HepG2 (cell line): Measurements from ENCODE around the gene LTBR. TPM values are rescaled to one million over a fixed set of nuclear protein-coding genes. Genes with fewer than 3 reads are reported as not detected.
A peak's percentile ranks its signal among the peaks of the same experiment; 100 is the strongest.

Experiments
- AGO2 ChIP-seq: fragments of 200-400 bp; formaldehyde crosslinking; optimal IDR thresholded peaks from 2 replicates; pipeline ENCODE3; 2017; ENCODE audit warnings: mild to moderate bottlenecking, low read depth, low read length, moderate library complexity
- CCDC6 ChIP-seq: sonication (generic); formaldehyde crosslinking; IDR thresholded peaks from 2 replicates; pipeline ENCODE4 v1.8.1; 2022; ENCODE audit warnings: mild to moderate bottlenecking, missing genetic modification reagents, moderate library complexity
- GABPB1 ChIP-seq: IDR thresholded peaks from 2 replicates; pipeline ENCODE4 v1.6.1; 2016; ENCODE audit warnings: mild to moderate bottlenecking, missing genetic modification reagents, moderate library complexity, missing compliant biosample characterization
- KDM1A ChIP-seq: IDR thresholded peaks from 2 replicates; pipeline ENCODE4 v1.6.1; 2016; ENCODE audit warnings: missing compliant biosample characterization
- KDM6A ChIP-seq: IDR thresholded peaks from 2 replicates; pipeline ENCODE4 v1.6.1; 2016; ENCODE audit warnings: low read depth
- MTA1 ChIP-seq: sonication (generic); formaldehyde crosslinking; IDR thresholded peaks from 2 replicates; pipeline ENCODE4 v1.4.0; 2020; ENCODE audit warnings: missing genetic modification reagents, mild to moderate bottlenecking, borderline replicate concordance
- MXD4 ChIP-seq: IDR thresholded peaks from 2 replicates; pipeline ENCODE4 v1.6.1; 2016; ENCODE audit warnings: mild to moderate bottlenecking, missing biosample characterization, missing genetic modification reagents
- MYPOP ChIP-seq: sonication (generic); formaldehyde crosslinking; IDR thresholded peaks from 2 replicates; pipeline ENCODE4 v1.8.1; 2023; ENCODE audit warnings: mild to moderate bottlenecking, moderate library complexity, missing genetic modification reagents
- NAIF1 ChIP-seq: sonication (generic); formaldehyde crosslinking; IDR thresholded peaks from 2 replicates; pipeline ENCODE4 v1.5.0; 2020; ENCODE audit warnings: mild to moderate bottlenecking, missing genetic modification reagents, borderline replicate concordance
- ONECUT2 ChIP-seq: sonication (generic); formaldehyde crosslinking; IDR thresholded peaks from 2 replicates; pipeline ENCODE4 v1.4.0; 2020; ENCODE audit warnings: missing genetic modification reagents
- RARG ChIP-seq: sonication (generic); formaldehyde crosslinking; IDR thresholded peaks from 2 replicates; pipeline ENCODE4 v1.4.0; 2020; ENCODE audit warnings: low read depth, mild to moderate bottlenecking, missing genetic modification reagents
- REL ChIP-seq: sonication (generic); formaldehyde crosslinking; conservative IDR thresholded peaks from 2 replicates; pipeline ENCODE4 v1.8.0; 2022; ENCODE audit warnings: mild to moderate bottlenecking, missing genetic modification reagents, moderate library complexity
- TERF1 ChIP-seq: sonication (generic); formaldehyde crosslinking; IDR thresholded peaks from 2 replicates; pipeline ENCODE4 v1.8.0; 2022; ENCODE audit warnings: mild to moderate bottlenecking, missing genetic modification reagents, moderate library complexity
- THAP8 ChIP-seq: sonication (generic); formaldehyde crosslinking; IDR thresholded peaks from 2 replicates; pipeline ENCODE4 v1.5.1; 2020; ENCODE audit warnings: missing genetic modification reagents, mild to moderate bottlenecking, borderline replicate concordance
- TP53 ChIP-seq: sonication (generic); formaldehyde crosslinking; conservative IDR thresholded peaks from 2 replicates; pipeline ENCODE4 v1.4.0; 2020; ENCODE audit warnings: missing genetic modification reagents
- YEATS4 ChIP-seq: sonication (generic); formaldehyde crosslinking; IDR thresholded peaks from 2 replicates; pipeline ENCODE4 v1.4.0; 2020; ENCODE audit warnings: missing genetic modification reagents, borderline replicate concordance
- ZBTB43 ChIP-seq: sonication (generic); formaldehyde crosslinking; conservative IDR thresholded peaks from 2 replicates; pipeline ENCODE4 v1.4.0; 2020; ENCODE audit warnings: missing genetic modification reagents
- ZC3H13 ChIP-seq: sonication (generic); formaldehyde crosslinking; IDR thresholded peaks from 2 replicates; pipeline ENCODE4 v1.8.1; 2023; ENCODE audit warnings: mild to moderate bottlenecking, missing genetic modification reagents, moderate library complexity
- ZFP41 ChIP-seq: sonication (generic); formaldehyde crosslinking; IDR thresholded peaks from 2 replicates; pipeline ENCODE4 v1.4.0; 2020; ENCODE audit warnings: mild to moderate bottlenecking, missing genetic modification reagents, borderline replicate concordance
- ZFP90 ChIP-seq: sonication (generic); formaldehyde crosslinking; IDR thresholded peaks from 2 replicates; pipeline ENCODE4 v1.8.0; 2022; ENCODE audit warnings: missing genetic modification reagents, mild to moderate bottlenecking, inconsistent platforms, borderline replicate concordance
- ZNF331 ChIP-seq: sonication (generic); formaldehyde crosslinking; IDR thresholded peaks from 2 replicates; pipeline ENCODE4 v1.4.0; 2020; ENCODE audit warnings: missing genetic modification reagents
- ZNF552 ChIP-seq: sonication (generic); formaldehyde crosslinking; IDR thresholded peaks from 2 replicates; pipeline ENCODE4 v1.9.0; 2022; ENCODE audit warnings: missing genetic modification reagents, mild to moderate bottlenecking, borderline replicate concordance
- ZNF704 ChIP-seq: sonication (generic); formaldehyde crosslinking; IDR thresholded peaks from 2 replicates; pipeline ENCODE4 v1.8.1; 2023; ENCODE audit warnings: mild to moderate bottlenecking, inconsistent platforms, moderate library complexity, missing genetic modification reagents, borderline replicate concordance
- polyA plus RNA-seq, 8 experiments: library from polyadenylated mRNA; depleted of rRNA in 3 of 8; stranded (reverse) in 7 of 8; unstranded in 1 of 8; fragments of >200 nt; fragmentation: Illumina TruSeq in 4 of 8; extraction: Trizol in 4 of 8; gene quantifications; 2 replicates each; pipeline versions ENCODE4 v1.2.1 to v1.2.3, GENCODE V29; 2011 to 2016; ENCODE audit warnings: low read depth in 4 of 8, missing spikeins in 1 of 8, mixed read lengths in 1 of 8; ENCODE audit not compliant: insufficient read depth in 1 of 8
- total RNA-seq, 5 experiments: library from RNA; depleted of rRNA; stranded (reverse); fragments of >200 nt; fragmentation: Illumina TruSeq; extraction: Trizol; gene quantifications; 2 replicates each; pipeline ENCODE4 v1.2.3, GENCODE V29; 2016; ENCODE audit warnings: low read depth in 1 of 5

The LTBR gene
- total and polyA plus RNA-seq, 2 of the 13 experiments (the other 11 are each of a cell fraction or from before 2014, with no cell fraction given): 31.4 to 34.8 TPM

GRCh38 chr12:6383572-6384498 lies at the start of gene LTBR (continued):
- TF ChIP-seq ZFP90 (CRISPR knock-in tag) (peak; percentile 56; the same call in 1 of the 2 replicates), CCDC6 (CRISPR knock-in tag) (peak; percentile 98), ZNF704 (CRISPR knock-in tag) (peak; percentile 22; the same call in 1 of the 2 replicates), KDM6A (CRISPR knock-in tag) (no peak), KDM1A (peak; percentile 32; the same call in 1 of the 2 replicates), ONECUT2 (CRISPR knock-in tag) (no peak), GABPB1 (peak; percentile 92), ZNF552 (CRISPR knock-in tag) (peak; percentile 84), ZNF331 (CRISPR knock-in tag) (peak; percentile 90), NAIF1 (peak; percentile 80), RARG (CRISPR knock-in tag) (peak; percentile 80; the same call in 1 of the 2 replicates), MYPOP (CRISPR knock-in tag) (peak; percentile 96), ZBTB43 (CRISPR knock-in tag) (0 out of 2 replicates have a peak, but pooled peaks have one; percentile 11), ZFP41 (CRISPR knock-in tag) (peak; percentile 94; the same call in 1 of the 2 replicates), MXD4 (CRISPR knock-in tag) (peak; percentile 88), TP53 (CRISPR knock-in tag) (no peak; the same call in 1 of the 2 replicates), YEATS4 (CRISPR knock-in tag) (peak; percentile 78; the same call in 1 of the 2 replicates), THAP8 (CRISPR knock-in tag) (peak; percentile 93), REL (CRISPR knock-in tag) (peak; percentile 0; the same call in 1 of the 2 replicates), ZC3H13 (peak; percentile 75), MTA1 (CRISPR knock-in tag) (peak; percentile 71), AGO2 (peak; percentile 71), TERF1 (peak; percentile 88)
